ENCODE data around the gene EPHB1.

DNA sequence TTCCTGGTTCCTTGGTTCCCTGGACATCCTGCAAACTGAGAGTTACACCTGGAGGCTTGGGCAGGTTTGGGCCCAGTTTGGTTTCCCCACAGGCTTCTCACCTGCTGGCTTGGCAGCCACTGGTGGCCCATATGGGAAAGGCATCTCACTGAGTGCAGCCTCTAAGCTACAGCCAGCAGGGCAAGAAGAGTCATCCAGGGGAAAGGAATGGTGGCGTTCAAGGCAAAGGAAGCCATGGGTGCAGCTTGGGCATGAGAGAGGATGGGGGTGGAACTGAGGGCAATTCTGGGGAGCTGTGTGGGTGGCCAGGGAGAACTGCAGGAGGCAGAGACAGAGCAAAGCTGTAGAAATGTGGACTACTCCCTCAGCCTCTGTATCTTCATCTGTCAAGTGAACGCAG, 106.4 kb downstream of the EPHB1 start:
- TF ChIP-seq, protein P1, sequence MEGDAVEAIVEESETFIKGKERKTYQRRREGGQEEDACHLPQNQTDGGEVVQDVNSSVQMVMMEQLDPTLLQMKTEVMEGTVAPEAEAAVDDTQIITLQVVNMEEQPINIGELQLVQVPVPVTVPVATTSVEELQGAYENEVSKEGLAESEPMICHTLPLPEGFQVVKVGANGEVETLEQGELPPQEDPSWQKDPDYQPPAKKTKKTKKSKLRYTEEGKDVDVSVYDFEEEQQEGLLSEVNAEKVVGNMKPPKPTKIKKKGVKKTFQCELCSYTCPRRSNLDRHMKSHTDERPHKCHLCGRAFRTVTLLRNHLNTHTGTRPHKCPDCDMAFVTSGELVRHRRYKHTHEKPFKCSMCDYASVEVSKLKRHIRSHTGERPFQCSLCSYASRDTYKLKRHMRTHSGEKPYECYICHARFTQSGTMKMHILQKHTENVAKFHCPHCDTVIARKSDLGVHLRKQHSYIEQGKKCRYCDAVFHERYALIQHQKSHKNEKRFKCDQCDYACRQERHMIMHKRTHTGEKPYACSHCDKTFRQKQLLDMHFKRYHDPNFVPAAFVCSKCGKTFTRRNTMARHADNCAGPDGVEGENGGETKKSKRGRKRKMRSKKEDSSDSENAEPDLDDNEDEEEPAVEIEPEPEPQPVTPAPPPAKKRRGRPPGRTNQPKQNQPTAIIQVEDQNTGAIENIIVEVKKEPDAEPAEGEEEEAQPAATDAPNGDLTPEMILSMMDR (CRISPR knock-in tag; IDR thresholded peaks at IDR 0.05) = no peak
- TF ChIP-seq, protein P2, sequence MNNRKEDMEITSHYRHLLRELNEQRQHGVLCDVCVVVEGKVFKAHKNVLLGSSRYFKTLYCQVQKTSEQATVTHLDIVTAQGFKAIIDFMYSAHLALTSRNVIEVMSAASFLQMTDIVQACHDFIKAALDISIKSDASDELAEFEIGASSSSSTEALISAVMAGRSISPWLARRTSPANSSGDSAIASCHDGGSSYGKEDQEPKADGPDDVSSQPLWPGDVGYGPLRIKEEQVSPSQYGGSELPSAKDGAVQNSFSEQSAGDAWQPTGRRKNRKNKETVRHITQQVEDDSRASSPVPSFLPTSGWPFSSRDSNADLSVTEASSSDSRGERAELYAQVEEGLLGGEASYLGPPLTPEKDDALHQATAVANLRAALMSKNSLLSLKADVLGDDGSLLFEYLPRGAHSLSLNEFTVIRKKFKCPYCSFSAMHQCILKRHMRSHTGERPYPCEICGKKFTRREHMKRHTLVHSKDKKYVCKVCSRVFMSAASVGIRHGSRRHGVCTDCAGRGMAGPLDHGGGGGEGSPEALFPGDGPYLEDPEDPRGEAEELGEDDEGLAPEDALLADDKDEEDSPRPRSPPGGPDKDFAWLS (CRISPR knock-in tag; IDR thresholded peaks at IDR 0.05; ENCODE audit: borderline replicate concordance) = no peak
- TF ChIP-seq ASH2L (IDR thresholded peaks at IDR 0.05; ENCODE audit: insufficient read length, low read depth, low read length) (no peak), CREM (IDR thresholded peaks at IDR 0.05) (no peak), CREM (CRISPR knock-in tag; IDR thresholded peaks at IDR 0.05) (no peak), SCMH1 (CRISPR knock-in tag; IDR thresholded peaks at IDR 0.05; ENCODE audit: borderline replicate concordance) (no peak), RELA (CRISPR knock-in tag; IDR thresholded peaks at IDR 0.05) (no peak), KLF13 (CRISPR knock-in tag; IDR thresholded peaks at IDR 0.05) (no peak), HDAC2 (CRISPR knock-in tag; IDR thresholded peaks at IDR 0.05) (no peak)
- TF ChIP-seq, protein P3, sequence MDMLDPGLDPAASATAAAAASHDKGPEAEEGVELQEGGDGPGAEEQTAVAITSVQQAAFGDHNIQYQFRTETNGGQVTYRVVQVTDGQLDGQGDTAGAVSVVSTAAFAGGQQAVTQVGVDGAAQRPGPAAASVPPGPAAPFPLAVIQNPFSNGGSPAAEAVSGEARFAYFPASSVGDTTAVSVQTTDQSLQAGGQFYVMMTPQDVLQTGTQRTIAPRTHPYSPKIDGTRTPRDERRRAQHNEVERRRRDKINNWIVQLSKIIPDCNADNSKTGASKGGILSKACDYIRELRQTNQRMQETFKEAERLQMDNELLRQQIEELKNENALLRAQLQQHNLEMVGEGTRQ (IDR thresholded peaks at IDR 0.05; ENCODE audit: low read depth, low read length) = no peak
- TF ChIP-seq, protein P3 (CRISPR knock-in tag; IDR thresholded peaks at IDR 0.05; ENCODE audit: borderline replicate concordance) = no peak
- TF ChIP-seq, protein P4, sequence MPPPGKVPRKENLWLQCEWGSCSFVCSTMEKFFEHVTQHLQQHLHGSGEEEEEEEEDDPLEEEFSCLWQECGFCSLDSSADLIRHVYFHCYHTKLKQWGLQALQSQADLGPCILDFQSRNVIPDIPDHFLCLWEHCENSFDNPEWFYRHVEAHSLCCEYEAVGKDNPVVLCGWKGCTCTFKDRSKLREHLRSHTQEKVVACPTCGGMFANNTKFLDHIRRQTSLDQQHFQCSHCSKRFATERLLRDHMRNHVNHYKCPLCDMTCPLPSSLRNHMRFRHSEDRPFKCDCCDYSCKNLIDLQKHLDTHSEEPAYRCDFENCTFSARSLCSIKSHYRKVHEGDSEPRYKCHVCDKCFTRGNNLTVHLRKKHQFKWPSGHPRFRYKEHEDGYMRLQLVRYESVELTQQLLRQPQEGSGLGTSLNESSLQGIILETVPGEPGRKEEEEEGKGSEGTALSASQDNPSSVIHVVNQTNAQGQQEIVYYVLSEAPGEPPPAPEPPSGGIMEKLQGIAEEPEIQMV (CRISPR knock-in tag; IDR thresholded peaks at IDR 0.05; ENCODE audit: low read depth) = no peak
